Esophagus squamous epithelium (tissue), 4 donors: Measurements from ENCODE around the gene ADSS2.

ENCODE experiments used
- POLR2A ChIP-seq, 4 donors: fragments of 450-650 bp; IDR thresholded peaks; one replicate each; pipeline ENCODE4 v1.6.1; 2017; ENCODE audit warnings: antibody characterized with exemption in 4 of 4, mild to moderate bottlenecking in 4 of 4, moderate library complexity in 3 of 4
- TF ChIP-seq, protein P1 (sequence below), 6 experiments: fragments of 450-650 bp in 4 of 6; fragments of 200-600 bp in 2 of 6; sonication (generic) in 2 of 6; IDR thresholded peaks; one replicate each; pipeline ENCODE4 v1.5.1; 2016 to 2019; ENCODE audit warnings: antibody characterized with exemption in 6 of 6, mild to moderate bottlenecking in 4 of 6, moderate library complexity in 4 of 6

GRCh38 chr1:244429818-244430217 lies 21.9 kb downstream of the ADSS2 start:
- TF ChIP-seq, protein P1, sequence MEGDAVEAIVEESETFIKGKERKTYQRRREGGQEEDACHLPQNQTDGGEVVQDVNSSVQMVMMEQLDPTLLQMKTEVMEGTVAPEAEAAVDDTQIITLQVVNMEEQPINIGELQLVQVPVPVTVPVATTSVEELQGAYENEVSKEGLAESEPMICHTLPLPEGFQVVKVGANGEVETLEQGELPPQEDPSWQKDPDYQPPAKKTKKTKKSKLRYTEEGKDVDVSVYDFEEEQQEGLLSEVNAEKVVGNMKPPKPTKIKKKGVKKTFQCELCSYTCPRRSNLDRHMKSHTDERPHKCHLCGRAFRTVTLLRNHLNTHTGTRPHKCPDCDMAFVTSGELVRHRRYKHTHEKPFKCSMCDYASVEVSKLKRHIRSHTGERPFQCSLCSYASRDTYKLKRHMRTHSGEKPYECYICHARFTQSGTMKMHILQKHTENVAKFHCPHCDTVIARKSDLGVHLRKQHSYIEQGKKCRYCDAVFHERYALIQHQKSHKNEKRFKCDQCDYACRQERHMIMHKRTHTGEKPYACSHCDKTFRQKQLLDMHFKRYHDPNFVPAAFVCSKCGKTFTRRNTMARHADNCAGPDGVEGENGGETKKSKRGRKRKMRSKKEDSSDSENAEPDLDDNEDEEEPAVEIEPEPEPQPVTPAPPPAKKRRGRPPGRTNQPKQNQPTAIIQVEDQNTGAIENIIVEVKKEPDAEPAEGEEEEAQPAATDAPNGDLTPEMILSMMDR (IDR thresholded peaks at IDR 0.05), result no peak
- no peak for TF ChIP-seq POLR2A (IDR thresholded peaks at IDR 0.05)
